ENCODE measurements around the gene OPCML.

DNA sequence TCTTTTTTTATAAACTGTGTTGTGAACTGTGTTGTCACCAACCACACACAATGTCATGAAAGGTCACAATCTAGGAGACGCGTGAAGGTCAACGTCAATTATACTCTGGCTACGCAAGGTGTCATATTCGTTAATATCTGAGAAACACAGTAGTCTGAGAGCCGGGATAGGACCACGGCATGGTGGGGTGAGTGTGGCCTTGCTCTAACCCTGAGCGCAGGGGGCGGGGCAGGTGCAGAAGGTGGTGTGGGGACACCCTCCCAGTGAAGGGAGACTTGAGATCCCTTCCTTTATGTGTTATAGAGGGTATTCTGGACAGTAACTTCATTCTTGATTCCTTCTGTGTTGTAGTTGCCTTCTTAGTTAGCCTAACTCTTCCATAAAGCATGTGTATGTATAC is 883.0 kb downstream of the OPCML start:
- TF ChIP-seq, protein P1, sequence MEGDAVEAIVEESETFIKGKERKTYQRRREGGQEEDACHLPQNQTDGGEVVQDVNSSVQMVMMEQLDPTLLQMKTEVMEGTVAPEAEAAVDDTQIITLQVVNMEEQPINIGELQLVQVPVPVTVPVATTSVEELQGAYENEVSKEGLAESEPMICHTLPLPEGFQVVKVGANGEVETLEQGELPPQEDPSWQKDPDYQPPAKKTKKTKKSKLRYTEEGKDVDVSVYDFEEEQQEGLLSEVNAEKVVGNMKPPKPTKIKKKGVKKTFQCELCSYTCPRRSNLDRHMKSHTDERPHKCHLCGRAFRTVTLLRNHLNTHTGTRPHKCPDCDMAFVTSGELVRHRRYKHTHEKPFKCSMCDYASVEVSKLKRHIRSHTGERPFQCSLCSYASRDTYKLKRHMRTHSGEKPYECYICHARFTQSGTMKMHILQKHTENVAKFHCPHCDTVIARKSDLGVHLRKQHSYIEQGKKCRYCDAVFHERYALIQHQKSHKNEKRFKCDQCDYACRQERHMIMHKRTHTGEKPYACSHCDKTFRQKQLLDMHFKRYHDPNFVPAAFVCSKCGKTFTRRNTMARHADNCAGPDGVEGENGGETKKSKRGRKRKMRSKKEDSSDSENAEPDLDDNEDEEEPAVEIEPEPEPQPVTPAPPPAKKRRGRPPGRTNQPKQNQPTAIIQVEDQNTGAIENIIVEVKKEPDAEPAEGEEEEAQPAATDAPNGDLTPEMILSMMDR (IDR thresholded peaks at IDR 0.05): no peak
- TF ChIP-seq, protein P2, sequence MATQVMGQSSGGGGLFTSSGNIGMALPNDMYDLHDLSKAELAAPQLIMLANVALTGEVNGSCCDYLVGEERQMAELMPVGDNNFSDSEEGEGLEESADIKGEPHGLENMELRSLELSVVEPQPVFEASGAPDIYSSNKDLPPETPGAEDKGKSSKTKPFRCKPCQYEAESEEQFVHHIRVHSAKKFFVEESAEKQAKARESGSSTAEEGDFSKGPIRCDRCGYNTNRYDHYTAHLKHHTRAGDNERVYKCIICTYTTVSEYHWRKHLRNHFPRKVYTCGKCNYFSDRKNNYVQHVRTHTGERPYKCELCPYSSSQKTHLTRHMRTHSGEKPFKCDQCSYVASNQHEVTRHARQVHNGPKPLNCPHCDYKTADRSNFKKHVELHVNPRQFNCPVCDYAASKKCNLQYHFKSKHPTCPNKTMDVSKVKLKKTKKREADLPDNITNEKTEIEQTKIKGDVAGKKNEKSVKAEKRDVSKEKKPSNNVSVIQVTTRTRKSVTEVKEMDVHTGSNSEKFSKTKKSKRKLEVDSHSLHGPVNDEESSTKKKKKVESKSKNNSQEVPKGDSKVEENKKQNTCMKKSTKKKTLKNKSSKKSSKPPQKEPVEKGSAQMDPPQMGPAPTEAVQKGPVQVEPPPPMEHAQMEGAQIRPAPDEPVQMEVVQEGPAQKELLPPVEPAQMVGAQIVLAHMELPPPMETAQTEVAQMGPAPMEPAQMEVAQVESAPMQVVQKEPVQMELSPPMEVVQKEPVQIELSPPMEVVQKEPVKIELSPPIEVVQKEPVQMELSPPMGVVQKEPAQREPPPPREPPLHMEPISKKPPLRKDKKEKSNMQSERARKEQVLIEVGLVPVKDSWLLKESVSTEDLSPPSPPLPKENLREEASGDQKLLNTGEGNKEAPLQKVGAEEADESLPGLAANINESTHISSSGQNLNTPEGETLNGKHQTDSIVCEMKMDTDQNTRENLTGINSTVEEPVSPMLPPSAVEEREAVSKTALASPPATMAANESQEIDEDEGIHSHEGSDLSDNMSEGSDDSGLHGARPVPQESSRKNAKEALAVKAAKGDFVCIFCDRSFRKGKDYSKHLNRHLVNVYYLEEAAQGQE (IDR thresholded peaks at IDR 0.05; ENCODE audit: insufficient read depth in 1 of 2, low read depth in 2 of 2, low read length in 1 of 2): no peak
- no peak for TF ChIP-seq SIN3A (IDR thresholded peaks at IDR 0.05; ENCODE audit: borderline replicate concordance, insufficient read depth, low read depth, low read length)
- no peak for TF ChIP-seq POLR2AphosphoS5 (IDR thresholded peaks at IDR 0.05; ENCODE audit: low read depth, low read length)
